Nephron progenitor cell (in vitro differentiated cells): ENCODE measurements around the gene ABCF3.

ENCODE experiments used
- DNase-seq: peaks from one replicate; pipeline ENCODE4 v3.0.0; 2021
- H3K27ac Mint-ChIP-seq: 2 replicates; pipeline ENCODE4 v1.8.0; 2021; ENCODE audit warnings: mild to moderate bottlenecking, moderate library complexity, mixed read lengths
- H3K27me3 Mint-ChIP-seq: 2 replicates; pipeline ENCODE4 v1.8.0; 2021; ENCODE audit warnings: mild to moderate bottlenecking, low read depth, mixed read lengths; ENCODE audit not compliant: poor library complexity
- H3K36me3 Mint-ChIP-seq: 2 replicates; pipeline ENCODE4 v1.8.0; 2021; ENCODE audit warnings: low read depth, mixed read lengths
- H3K4me1 Mint-ChIP-seq: 2 replicates; pipeline ENCODE4 v1.8.0; 2021; ENCODE audit warnings: mixed read lengths
- H3K4me3 Mint-ChIP-seq: 2 replicates; pipeline ENCODE4 v1.8.0; 2021; ENCODE audit warnings: mild to moderate bottlenecking, moderate library complexity, mixed read lengths
- H3K9me3 Mint-ChIP-seq: 2 replicates; pipeline ENCODE4 v1.8.0; 2021; ENCODE audit warnings: mild to moderate bottlenecking, moderate library complexity, mixed read lengths
- TF ChIP-seq, protein P1 (sequence below): fragments of 200-600 bp; sonication (generic); IDR thresholded peaks from 2 replicates; pipeline ENCODE4 v1.5.0; 2021; ENCODE audit warnings: antibody characterized with exemption

Gene ABCF3

GRCh38 chr3:184165543-184165942 lies 20.5 kb upstream of the ABCF3 start:
- peaks cover 53% of the 10 kb centered on the region for H3K36me3 Mint-ChIP-seq
- no peak for DNase-seq
- H3K4me3 Mint-ChIP-seq, result no peak overlapping the region
- H3K27me3 Mint-ChIP-seq, result peaks cover 2% of the 10 kb centered on the region
- no peaks in the 10 kb centered on the region for H3K9me3 Mint-ChIP-seq
- peaks cover 12% of the 10 kb centered on the region for H3K4me1 Mint-ChIP-seq
- no peak overlapping the region for H3K27ac Mint-ChIP-seq
- TF ChIP-seq, protein P1, sequence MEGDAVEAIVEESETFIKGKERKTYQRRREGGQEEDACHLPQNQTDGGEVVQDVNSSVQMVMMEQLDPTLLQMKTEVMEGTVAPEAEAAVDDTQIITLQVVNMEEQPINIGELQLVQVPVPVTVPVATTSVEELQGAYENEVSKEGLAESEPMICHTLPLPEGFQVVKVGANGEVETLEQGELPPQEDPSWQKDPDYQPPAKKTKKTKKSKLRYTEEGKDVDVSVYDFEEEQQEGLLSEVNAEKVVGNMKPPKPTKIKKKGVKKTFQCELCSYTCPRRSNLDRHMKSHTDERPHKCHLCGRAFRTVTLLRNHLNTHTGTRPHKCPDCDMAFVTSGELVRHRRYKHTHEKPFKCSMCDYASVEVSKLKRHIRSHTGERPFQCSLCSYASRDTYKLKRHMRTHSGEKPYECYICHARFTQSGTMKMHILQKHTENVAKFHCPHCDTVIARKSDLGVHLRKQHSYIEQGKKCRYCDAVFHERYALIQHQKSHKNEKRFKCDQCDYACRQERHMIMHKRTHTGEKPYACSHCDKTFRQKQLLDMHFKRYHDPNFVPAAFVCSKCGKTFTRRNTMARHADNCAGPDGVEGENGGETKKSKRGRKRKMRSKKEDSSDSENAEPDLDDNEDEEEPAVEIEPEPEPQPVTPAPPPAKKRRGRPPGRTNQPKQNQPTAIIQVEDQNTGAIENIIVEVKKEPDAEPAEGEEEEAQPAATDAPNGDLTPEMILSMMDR, result no peak

GRCh38 chr3:184166671-184167070 lies 19.3 kb upstream of the ABCF3 start:
- H3K9me3 Mint-ChIP-seq, result no peaks in the 10 kb centered on the region
- TF ChIP-seq, protein P1, result no peak
- peaks cover 7% of the 10 kb centered on the region for H3K4me1 Mint-ChIP-seq
- no peak overlapping the region for H3K27ac Mint-ChIP-seq
- no peak for DNase-seq
- H3K27me3 Mint-ChIP-seq, result peaks cover 2% of the 10 kb centered on the region
- no peak overlapping the region for H3K4me3 Mint-ChIP-seq
- H3K36me3 Mint-ChIP-seq, result peaks cover 60% of the 10 kb centered on the region

DNA sequence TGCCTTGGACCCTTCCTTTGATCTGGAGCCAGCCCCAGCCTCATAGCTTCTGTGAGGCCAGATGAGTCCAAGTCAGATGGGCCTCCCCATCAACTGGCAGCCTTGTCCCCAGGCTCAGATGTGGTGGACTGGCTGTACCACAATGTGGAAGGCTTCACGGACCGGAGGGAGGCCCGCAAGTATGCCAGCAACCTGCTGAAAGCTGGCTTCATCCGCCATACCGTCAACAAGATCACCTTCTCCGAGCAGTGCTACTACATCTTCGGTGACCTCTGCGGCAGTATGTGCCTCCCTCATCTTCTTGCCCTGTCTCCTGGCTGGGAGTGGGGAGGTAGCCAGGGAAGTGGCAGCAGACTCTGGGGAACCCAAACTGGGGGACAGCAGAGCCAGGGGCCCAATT lies 18.2 kb upstream of the ABCF3 start:
- Mint-ChIP-seq H3K27me3 (peaks cover 2% of the 10 kb centered on the region), H3K36me3 (peaks cover 63% of the 10 kb centered on the region), H3K27ac (no peak overlapping the region)

DNA sequence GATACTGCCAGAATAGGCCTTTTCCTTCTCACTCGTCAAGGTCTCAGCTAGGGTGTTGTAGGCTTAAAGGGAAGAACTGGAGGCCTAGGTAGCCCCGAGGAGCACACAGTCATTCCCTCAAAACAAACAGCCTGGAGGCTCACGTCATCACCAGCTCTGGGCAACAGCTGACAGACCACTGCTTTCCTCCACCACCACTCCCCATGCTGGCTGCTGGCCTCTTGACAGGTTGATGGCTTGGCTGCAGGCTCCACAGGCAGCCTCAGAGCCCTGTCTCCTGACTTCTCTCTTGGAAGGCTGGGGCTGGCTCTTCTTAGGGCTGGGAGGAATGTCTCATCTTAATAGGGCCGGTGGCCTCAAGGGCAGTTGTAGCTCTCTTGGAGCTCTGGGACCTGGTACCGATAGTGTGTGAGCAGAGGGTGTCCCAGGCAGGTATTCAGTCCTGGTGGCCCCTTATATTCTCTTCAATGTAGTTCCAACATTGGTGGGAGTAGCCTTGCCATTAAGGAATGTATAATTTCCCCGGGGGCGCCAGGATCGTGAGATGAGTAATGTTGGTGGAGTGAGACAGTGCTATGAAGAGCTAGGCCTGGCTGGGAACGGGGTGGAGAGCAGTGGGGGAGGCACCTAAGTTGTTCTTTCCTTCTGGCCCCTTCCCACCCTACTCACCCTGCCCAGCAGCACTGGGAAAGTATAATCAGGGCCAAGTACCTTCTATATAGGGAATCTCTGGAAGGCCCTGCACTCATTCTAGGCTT lies 17.5 kb upstream of the ABCF3 start:
- Mint-ChIP-seq H3K9me3 (no peaks in the 10 kb centered on the region), H3K27me3 (peaks cover 2% of the 10 kb centered on the region), H3K4me3 (no peak overlapping the region), H3K4me1 (peaks cover 10% of the 10 kb centered on the region), H3K27ac (no peak overlapping the region), H3K36me3 (peaks cover 63% of the 10 kb centered on the region)
- no peak for DNase-seq
- TF ChIP-seq, protein P1, result no peak

More for the DNA sequence above, 18.2 kb upstream of the ABCF3 start:
- peaks cover 10% of the 10 kb centered on the region for H3K4me1 Mint-ChIP-seq
- no peak for DNase-seq
- TF ChIP-seq, protein P1, result no peak
- H3K9me3 Mint-ChIP-seq, result no peaks in the 10 kb centered on the region
- H3K4me3 Mint-ChIP-seq, result no peak overlapping the region

GRCh38 chr3:184169896-184170875 lies 15.8 kb upstream of the ABCF3 start:
- no peak for DNase-seq
- Mint-ChIP-seq H3K4me1 (peaks cover 15% of the 10 kb centered on the region), H3K36me3 (peaks cover 52% of the 10 kb centered on the region), H3K9me3 (no peaks in the 10 kb centered on the region), H3K4me3 (no peak overlapping the region), H3K27me3 (no peaks in the 10 kb centered on the region), H3K27ac (no peak overlapping the region)
- TF ChIP-seq, protein P1, result no peak
